ENCODE data around the gene BCL2L13.
"Not testable (repeated sequence)": the region's sequence is repeated elsewhere in the genome, so short reads cannot be mapped to it uniquely, and the experiment has no call there.

DNA sequence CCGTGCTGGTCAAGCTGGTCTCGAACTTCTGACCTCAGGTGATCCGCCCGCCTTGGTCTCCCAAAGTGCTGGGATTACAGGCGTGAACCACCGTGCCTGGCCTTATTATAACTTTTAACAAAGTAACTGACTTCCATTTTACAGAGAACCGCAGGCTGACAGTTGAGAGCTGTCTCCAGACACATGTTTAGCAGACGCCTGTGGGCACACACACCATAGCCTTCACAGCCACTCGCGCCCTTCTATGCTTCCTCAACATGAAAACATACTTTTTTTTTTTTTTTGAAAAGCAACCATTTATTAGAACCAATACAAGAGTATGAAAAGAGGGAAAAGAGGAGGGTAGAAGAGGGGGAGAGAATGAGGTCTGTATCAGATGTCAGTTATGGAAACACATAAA is 124.9 kb downstream of the BCL2L13 start:
- TF ChIP-seq, protein P1, sequence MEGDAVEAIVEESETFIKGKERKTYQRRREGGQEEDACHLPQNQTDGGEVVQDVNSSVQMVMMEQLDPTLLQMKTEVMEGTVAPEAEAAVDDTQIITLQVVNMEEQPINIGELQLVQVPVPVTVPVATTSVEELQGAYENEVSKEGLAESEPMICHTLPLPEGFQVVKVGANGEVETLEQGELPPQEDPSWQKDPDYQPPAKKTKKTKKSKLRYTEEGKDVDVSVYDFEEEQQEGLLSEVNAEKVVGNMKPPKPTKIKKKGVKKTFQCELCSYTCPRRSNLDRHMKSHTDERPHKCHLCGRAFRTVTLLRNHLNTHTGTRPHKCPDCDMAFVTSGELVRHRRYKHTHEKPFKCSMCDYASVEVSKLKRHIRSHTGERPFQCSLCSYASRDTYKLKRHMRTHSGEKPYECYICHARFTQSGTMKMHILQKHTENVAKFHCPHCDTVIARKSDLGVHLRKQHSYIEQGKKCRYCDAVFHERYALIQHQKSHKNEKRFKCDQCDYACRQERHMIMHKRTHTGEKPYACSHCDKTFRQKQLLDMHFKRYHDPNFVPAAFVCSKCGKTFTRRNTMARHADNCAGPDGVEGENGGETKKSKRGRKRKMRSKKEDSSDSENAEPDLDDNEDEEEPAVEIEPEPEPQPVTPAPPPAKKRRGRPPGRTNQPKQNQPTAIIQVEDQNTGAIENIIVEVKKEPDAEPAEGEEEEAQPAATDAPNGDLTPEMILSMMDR (optimal IDR thresholded peaks at IDR 0.05 in 1 of 3, IDR thresholded peaks at IDR 0.05 in 1 of 3, conservative IDR thresholded peaks at IDR 0.05 in 1 of 3; ENCODE audit: extremely low read depth in 1 of 3, insufficient read depth in 2 of 3, low read length in 3 of 3), result not testable (repeated sequence)
- not testable (repeated sequence) for TF ChIP-seq EZH2 (IDR thresholded peaks at IDR 0.05; ENCODE audit: low read length)
